Ishikawa (cell line): ENCODE data around the gene YAP1.

Source experiments
- CREB1 ChIP-seq: IDR thresholded peaks from 2 replicates; pipeline ENCODE4 v1.6.1; 2012; ENCODE audit warnings: low read depth
- EP300 ChIP-seq: IDR thresholded peaks from 2 replicates; pipeline ENCODE4 v1.6.1; 2012; ENCODE audit warnings: borderline replicate concordance
- TAF1 ChIP-seq: IDR thresholded peaks from 2 replicates; pipeline ENCODE4 v1.6.1; 2012; ENCODE audit warnings: low read depth, mild to moderate bottlenecking
- YY1 ChIP-seq: IDR thresholded peaks from 2 replicates; pipeline ENCODE4 v1.6.1; 2012; ENCODE audit warnings: low read depth

DNA sequence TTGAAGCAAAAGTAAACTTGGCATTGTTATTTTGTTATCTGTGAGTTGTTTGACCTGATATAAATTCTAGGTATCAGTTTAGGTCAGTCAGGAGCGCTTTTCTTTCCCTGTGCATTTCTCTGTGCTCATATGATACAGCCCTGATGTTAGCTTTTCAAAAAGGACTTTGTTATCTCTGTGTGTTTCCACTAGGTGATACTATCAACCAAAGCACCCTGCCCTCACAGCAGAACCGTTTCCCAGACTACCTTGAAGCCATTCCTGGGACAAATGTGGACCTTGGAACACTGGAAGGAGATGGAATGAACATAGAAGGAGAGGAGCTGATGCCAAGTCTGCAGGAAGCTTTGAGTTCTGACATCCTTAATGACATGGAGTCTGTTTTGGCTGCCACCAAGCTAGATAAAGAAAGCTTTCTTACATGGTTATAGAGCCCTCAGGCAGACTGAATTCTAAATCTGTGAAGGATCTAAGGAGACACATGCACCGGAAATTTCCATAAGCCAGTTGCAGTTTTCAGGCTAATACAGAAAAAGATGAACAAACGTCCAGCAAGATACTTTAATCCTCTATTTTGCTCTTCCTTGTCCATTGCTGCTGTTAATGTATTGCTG lies 119.4 kb downstream of the YAP1 start:
- no peak for TF ChIP-seq EP300
- no peak for TF ChIP-seq TAF1
- TF ChIP-seq YY1: no peak
- TF ChIP-seq CREB1: no peak
